GM12891 (cell line): Measurements from ENCODE around the gene FBXO21.

Experiments
- POLR2A ChIP-seq: IDR thresholded peaks from 2 replicates; pipeline ENCODE4 v1.6.1; 2011; ENCODE audit warnings: low read depth, low read length, control low read depth
- POLR2AphosphoS5 ChIP-seq: IDR thresholded peaks from 2 replicates; pipeline ENCODE4 v1.6.1; 2011; ENCODE audit warnings: low read depth, low read length, control low read depth
- TAF1 ChIP-seq: IDR thresholded peaks from 2 replicates; pipeline ENCODE4 v1.6.1; 2011; ENCODE audit warnings: low read depth, low read length, control low read depth

- no peak for TF ChIP-seq POLR2A
- TF ChIP-seq TAF1, result no peak
- TF ChIP-seq POLR2AphosphoS5, result no peak
Measured at GRCh38 chr12:117111821-117112595, 78.3 kb downstream of the FBXO21 start.
